ENCODE results near the gene FBXO39. TPM values are rescaled to one million over a fixed set of nuclear protein-coding genes. Genes with fewer than 3 reads are reported as not detected.

The FBXO39 gene
- total and polyA plus RNA-seq, 9 donors = 0.14 to 0.41 (median 0.20) TPM; not detected in 5

GRCh38 chr17:6787081-6787693 is 11.2 kb downstream of the FBXO39 start:
- Histone ChIP-seq H3K27ac (ENCODE audit: low read length) (no peak overlapping the region), H3K36me3 (ENCODE audit: control insufficient read depth, insufficient read depth, low read length) (no peaks in the 10 kb centered on the region), H3K9me3 (replicated peaks; ENCODE audit: control insufficient read depth, low read depth, low read length) (no peaks in the 10 kb centered on the region), H3K4me1 (ENCODE audit: control insufficient read depth, insufficient read depth, low read length) (no peaks in the 10 kb centered on the region), H3K4me3 (ENCODE audit: low read length) (no peak overlapping the region), H3K27me3 (ENCODE audit: control insufficient read depth, insufficient read depth, low read length) (peaks cover 4% of the 10 kb centered on the region)
- 66% methylated on average over 7 of the region's 10 CpGs for WGBS (ENCODE audit: insufficient coverage)
- DNase-seq = no peak

GRCh38 chr17:6789146-6789545 is 13.1 kb downstream of the FBXO39 start:
- Histone ChIP-seq H3K4me1 (ENCODE audit: control insufficient read depth, insufficient read depth, low read length) (no peaks in the 10 kb centered on the region), H3K27ac (ENCODE audit: low read length) (no peak overlapping the region), H3K36me3 (ENCODE audit: control insufficient read depth, insufficient read depth, low read length) (no peaks in the 10 kb centered on the region), H3K27me3 (ENCODE audit: control insufficient read depth, insufficient read depth, low read length) (peaks cover 4% of the 10 kb centered on the region), H3K9me3 (replicated peaks; ENCODE audit: control insufficient read depth, low read depth, low read length) (no peaks in the 10 kb centered on the region), H3K4me3 (ENCODE audit: low read length) (no peak overlapping the region)
- no CpG with 5 or more reads among the region's 4 CpGs for WGBS (ENCODE audit: insufficient coverage)
- DNase-seq = no peak

- no CpG with 5 or more reads among the region's 5 CpGs for WGBS (ENCODE audit: insufficient coverage)
- DNase-seq = no peak
- Histone ChIP-seq H3K9me3 (replicated peaks; ENCODE audit: control insufficient read depth, low read depth, low read length) (no peaks in the 10 kb centered on the region), H3K4me3 (ENCODE audit: low read length) (no peak overlapping the region), H3K36me3 (ENCODE audit: control insufficient read depth, insufficient read depth, low read length) (no peaks in the 10 kb centered on the region), H3K27ac (ENCODE audit: low read length) (no peak overlapping the region), H3K4me1 (ENCODE audit: control insufficient read depth, insufficient read depth, low read length) (no peaks in the 10 kb centered on the region), H3K27me3 (ENCODE audit: control insufficient read depth, insufficient read depth, low read length) (peaks cover 4% of the 10 kb centered on the region)
Observed at GRCh38 chr17:6793748-6794493, 17.9 kb downstream of the FBXO39 start.

- H3K27ac ChIP-seq (ENCODE audit: low read length) = no peak overlapping the region
- no peak for DNase-seq
- no peaks in the 10 kb centered on the region for H3K36me3 ChIP-seq (ENCODE audit: control insufficient read depth, insufficient read depth, low read length)
- 44% methylated on average over 4 of the region's 10 CpGs for WGBS (ENCODE audit: insufficient coverage)
- H3K9me3 ChIP-seq (replicated peaks; ENCODE audit: control insufficient read depth, low read depth, low read length) = no peaks in the 10 kb centered on the region
- peaks cover 6% of the 10 kb centered on the region for H3K27me3 ChIP-seq (ENCODE audit: control insufficient read depth, insufficient read depth, low read length)
- no peaks in the 10 kb centered on the region for H3K4me1 ChIP-seq (ENCODE audit: control insufficient read depth, insufficient read depth, low read length)
- H3K4me3 ChIP-seq (ENCODE audit: low read length) = no peak overlapping the region
Observed at GRCh38 chr17:6796017-6796886, 20.2 kb downstream of the FBXO39 start.

GRCh38 chr17:6796887-6797490 is 21.0 kb downstream of the FBXO39 start:
- Histone ChIP-seq H3K27me3 (ENCODE audit: control insufficient read depth, insufficient read depth, low read length) (peaks cover 6% of the 10 kb centered on the region), H3K27ac (ENCODE audit: low read length) (no peak overlapping the region), H3K36me3 (ENCODE audit: control insufficient read depth, insufficient read depth, low read length) (no peaks in the 10 kb centered on the region), H3K4me1 (ENCODE audit: control insufficient read depth, insufficient read depth, low read length) (no peaks in the 10 kb centered on the region), H3K9me3 (replicated peaks; ENCODE audit: control insufficient read depth, low read depth, low read length) (no peaks in the 10 kb centered on the region), H3K4me3 (ENCODE audit: low read length) (no peak overlapping the region)
- DNase-seq = no peak
- WGBS (ENCODE audit: insufficient coverage) = no CpG with 5 or more reads among the region's 2 CpGs

GRCh38 chr17:6797718-6798351 is 21.8 kb downstream of the FBXO39 start:
- H3K27ac ChIP-seq (ENCODE audit: low read length) = no peak overlapping the region
- H3K36me3 ChIP-seq (ENCODE audit: control insufficient read depth, insufficient read depth, low read length) = no peaks in the 10 kb centered on the region
- no peaks in the 10 kb centered on the region for H3K4me1 ChIP-seq (ENCODE audit: control insufficient read depth, insufficient read depth, low read length)
- WGBS (ENCODE audit: insufficient coverage) = 70% methylated on average over 6 of the region's 8 CpGs
- H3K9me3 ChIP-seq (replicated peaks; ENCODE audit: control insufficient read depth, low read depth, low read length) = no peaks in the 10 kb centered on the region
- DNase-seq = no peak
- peaks cover 6% of the 10 kb centered on the region for H3K27me3 ChIP-seq (ENCODE audit: control insufficient read depth, insufficient read depth, low read length)
- H3K4me3 ChIP-seq (ENCODE audit: low read length) = no peak overlapping the region

GRCh38 chr17:6799738-6800137 is 23.7 kb downstream of the FBXO39 start:
- WGBS (ENCODE audit: insufficient coverage) = 89% methylated on average over 4 of the region's 6 CpGs
- no peaks in the 10 kb centered on the region for H3K4me1 ChIP-seq (ENCODE audit: control insufficient read depth, insufficient read depth, low read length)
- H3K27ac ChIP-seq (ENCODE audit: low read length) = no peak overlapping the region
- no peak for DNase-seq
- peaks cover 6% of the 10 kb centered on the region for H3K27me3 ChIP-seq (ENCODE audit: control insufficient read depth, insufficient read depth, low read length)
- no peak overlapping the region for H3K4me3 ChIP-seq (ENCODE audit: low read length)
- H3K9me3 ChIP-seq (replicated peaks; ENCODE audit: control insufficient read depth, low read depth, low read length) = no peaks in the 10 kb centered on the region
- H3K36me3 ChIP-seq (ENCODE audit: control insufficient read depth, insufficient read depth, low read length) = no peaks in the 10 kb centered on the region

GRCh38 chr17:6800422-6801027 is 24.5 kb downstream of the FBXO39 start:
- 85% methylated on average over 7 of the region's 13 CpGs for WGBS (ENCODE audit: insufficient coverage)
- Histone ChIP-seq H3K4me1 (ENCODE audit: control insufficient read depth, insufficient read depth, low read length) (no peaks in the 10 kb centered on the region), H3K9me3 (replicated peaks; ENCODE audit: control insufficient read depth, low read depth, low read length) (no peaks in the 10 kb centered on the region), H3K4me3 (ENCODE audit: low read length) (no peak overlapping the region), H3K27me3 (ENCODE audit: control insufficient read depth, insufficient read depth, low read length) (peaks cover 6% of the 10 kb centered on the region), H3K36me3 (ENCODE audit: control insufficient read depth, insufficient read depth, low read length) (no peaks in the 10 kb centered on the region), H3K27ac (ENCODE audit: low read length) (no peak overlapping the region)
- DNase-seq = no peak

- no peaks in the 10 kb centered on the region for H3K27me3 ChIP-seq (ENCODE audit: control insufficient read depth, insufficient read depth, low read length)
- no peak for DNase-seq
- WGBS (ENCODE audit: insufficient coverage) = 67% methylated on average over 1 of the region's 9 CpGs
Observed at GRCh38 chr17:6811510-6811909, 35.5 kb downstream of the FBXO39 start.

More at GRCh38 chr17:6811510-6811909, 35.5 kb downstream of the FBXO39 start:
- H3K36me3 ChIP-seq (ENCODE audit: control insufficient read depth, insufficient read depth, low read length) = no peaks in the 10 kb centered on the region
- peaks cover 2% of the 10 kb centered on the region for H3K9me3 ChIP-seq (replicated peaks; ENCODE audit: control insufficient read depth, low read depth, low read length)
- H3K4me3 ChIP-seq (ENCODE audit: low read length) = no peak overlapping the region
- H3K27ac ChIP-seq (ENCODE audit: low read length) = no peak overlapping the region
- no peaks in the 10 kb centered on the region for H3K4me1 ChIP-seq (ENCODE audit: control insufficient read depth, insufficient read depth, low read length)

Measured in muscle of leg (tissue), 11 donors.